ENCODE data around the gene MOSPD3.
A peak's percentile ranks its signal among the peaks of the same experiment; 100 is the strongest.
"Not testable (repeated sequence)": the region's sequence is repeated elsewhere in the genome, so short reads cannot be mapped to it uniquely, and the experiment has no call there.

The MOSPD3 gene

DNA sequence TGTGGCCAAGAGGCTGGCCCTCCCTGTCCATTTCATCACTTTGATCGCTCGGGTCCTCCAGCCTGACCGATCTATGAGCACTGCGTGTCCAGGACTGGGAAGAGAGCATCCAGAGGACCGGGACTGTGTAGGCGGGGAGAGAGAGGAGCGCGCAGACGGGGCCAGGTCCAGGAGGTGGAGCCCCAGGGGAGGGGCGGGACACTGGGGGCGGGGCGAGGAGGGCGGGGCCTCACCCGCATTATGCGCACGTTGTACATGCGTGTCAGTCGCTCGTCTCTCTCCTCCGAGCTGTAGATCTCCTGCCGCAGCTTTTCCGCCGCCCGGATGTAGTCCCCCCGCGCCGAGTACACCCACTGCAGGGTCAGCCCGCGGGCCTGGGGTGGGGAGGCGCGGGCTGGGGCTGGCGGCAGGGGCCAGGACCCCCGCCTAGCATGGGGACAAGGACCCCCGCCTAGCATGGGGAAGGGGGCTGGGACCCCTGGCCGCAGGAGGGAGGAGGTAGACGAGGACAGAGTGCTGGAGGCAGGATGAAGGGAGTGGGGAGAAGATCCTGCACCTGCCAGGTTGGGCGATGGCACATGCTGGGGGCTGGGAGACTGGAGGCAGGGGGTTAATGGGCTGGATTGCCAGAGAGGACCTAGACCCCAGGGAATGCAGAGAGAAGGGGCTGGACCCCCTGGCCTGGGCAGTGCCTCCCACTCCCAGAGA is 14.3 kb downstream of the MOSPD3 start:
- peak; percentile 89 for DNase-seq

DNA sequence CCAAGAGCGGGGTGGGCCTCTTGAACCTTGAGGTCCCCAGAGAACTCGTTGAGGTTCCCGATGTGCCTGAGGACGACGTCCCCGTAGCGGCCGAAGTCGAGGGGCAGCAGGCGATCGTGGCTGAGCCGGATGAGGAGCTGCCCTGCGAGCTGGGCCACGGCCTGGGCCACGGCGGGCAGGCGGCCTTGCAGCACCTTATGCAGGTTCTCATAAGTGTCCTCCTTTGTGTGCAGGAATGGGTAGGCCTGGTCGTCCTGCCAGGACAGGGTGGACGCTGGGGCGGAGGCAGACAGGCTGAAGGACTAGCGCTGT is 14.9 kb downstream of the MOSPD3 start:
- no peak for DNase-seq

DNA sequence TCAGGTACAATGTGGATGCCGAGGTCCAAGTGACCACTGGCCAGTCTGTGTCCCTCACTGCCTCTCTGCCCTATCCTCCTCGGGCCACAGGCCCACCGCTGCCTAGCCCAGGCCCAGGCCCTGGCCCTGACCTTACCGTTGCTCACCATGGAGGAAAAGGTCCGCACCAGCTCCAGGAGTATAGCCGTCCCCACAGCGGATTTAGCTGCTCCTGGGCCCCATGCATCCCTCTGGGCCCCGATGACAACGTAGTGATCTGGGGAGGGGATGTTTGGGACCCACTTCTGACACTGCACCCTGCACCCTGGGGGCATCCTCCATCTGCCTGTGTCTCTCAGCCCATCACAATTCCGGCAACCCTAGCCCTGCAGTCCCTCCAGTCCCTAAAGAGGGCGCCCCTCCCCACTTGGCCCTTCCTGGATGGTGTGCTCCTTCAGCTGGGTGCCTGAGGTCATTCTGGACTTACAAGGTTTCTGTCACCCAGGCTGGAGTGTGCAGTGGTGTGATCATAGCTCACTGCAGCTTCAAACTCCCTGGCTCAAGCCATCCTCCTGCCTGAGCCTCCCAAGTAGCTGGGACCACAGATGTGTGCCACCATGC is 16.9 kb downstream of the MOSPD3 start:
- no peak for DNase-seq

DNA sequence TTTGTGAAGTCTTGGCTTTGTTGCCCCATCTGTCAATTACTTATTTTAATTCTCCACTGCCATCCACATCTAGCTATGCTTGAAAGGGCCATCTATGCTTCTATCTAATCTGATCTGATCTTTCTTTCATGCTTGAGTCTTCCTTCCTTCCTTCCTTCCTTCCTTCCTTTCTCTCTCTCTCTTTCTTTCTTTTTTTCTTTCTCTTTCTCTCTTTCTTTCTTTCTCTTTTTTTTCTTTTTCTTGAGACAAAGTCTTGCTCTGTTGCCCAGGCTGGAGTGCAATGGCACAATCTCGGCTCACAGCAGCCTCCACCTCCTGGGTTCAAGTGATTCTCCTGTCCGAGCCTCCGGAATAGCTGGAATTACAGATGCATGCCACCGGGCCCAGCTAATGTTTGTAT is 17.7 kb downstream of the MOSPD3 start:
- DNase-seq: no peak

DNA sequence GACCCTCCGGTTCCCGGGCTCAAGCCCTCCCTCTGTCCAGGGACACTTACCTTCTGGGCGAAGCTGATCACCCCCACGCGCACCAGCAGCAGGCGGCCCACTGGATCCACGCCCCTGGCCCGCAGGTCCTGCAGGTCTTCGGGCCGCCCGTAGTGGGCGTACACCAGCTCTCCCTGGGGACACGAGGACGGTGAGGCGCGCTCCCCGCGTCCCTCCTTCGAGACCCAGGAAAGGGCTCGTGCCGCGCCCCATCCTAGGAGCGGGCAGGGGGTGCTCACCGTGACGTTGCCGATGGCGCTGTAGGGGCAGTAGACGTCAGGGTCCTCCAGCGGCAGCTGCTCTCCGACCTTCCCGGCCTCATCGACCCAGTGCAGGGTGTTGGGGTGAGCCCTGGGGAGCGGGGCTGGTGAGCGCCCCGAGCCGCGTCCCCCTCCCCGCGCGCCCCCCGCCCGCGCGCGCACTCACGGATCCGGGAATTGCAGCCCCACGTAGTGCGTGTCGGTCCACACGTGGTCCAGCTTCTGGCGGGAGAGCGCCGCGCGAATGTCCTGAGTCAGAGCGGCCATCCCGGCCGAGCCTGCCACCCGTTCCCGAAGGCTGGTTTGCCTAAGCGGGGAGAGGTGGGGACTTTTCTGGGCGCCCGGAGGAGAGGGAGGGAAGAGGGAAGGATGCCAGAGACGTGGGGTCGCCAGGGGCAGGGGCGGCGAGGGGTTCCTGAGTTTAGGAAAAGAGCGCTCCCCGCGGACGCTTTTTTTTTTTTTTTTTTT is 20.8 kb downstream of the MOSPD3 start:
- peak; percentile 53 for DNase-seq

DNA sequence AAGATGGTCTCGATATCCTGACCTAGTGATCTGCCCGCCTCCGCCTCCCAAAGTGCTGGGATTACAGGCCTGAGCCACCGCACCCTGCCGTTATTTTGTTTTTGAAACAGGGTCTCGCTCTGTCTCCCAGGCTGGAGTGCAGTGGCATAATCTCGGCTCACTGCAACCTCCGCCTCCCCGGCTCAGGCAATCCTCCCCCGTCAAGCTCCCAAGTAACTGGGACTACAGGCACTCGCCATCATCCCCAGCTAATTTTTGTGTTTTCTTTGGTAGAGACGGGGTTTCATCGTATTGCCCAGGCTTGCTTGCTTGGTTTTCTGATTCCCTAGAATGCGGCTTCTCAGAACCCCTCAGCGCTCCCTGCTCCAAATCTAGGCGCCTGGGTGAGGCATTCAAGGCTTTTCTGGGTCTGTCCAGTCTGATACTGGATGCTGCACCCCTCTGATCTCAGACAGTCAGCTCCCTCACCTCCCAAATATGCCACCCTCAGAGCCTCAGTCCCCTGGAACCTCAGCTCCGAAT is 27.7 kb downstream of the MOSPD3 start:
- DNase-seq: no peak

DNA sequence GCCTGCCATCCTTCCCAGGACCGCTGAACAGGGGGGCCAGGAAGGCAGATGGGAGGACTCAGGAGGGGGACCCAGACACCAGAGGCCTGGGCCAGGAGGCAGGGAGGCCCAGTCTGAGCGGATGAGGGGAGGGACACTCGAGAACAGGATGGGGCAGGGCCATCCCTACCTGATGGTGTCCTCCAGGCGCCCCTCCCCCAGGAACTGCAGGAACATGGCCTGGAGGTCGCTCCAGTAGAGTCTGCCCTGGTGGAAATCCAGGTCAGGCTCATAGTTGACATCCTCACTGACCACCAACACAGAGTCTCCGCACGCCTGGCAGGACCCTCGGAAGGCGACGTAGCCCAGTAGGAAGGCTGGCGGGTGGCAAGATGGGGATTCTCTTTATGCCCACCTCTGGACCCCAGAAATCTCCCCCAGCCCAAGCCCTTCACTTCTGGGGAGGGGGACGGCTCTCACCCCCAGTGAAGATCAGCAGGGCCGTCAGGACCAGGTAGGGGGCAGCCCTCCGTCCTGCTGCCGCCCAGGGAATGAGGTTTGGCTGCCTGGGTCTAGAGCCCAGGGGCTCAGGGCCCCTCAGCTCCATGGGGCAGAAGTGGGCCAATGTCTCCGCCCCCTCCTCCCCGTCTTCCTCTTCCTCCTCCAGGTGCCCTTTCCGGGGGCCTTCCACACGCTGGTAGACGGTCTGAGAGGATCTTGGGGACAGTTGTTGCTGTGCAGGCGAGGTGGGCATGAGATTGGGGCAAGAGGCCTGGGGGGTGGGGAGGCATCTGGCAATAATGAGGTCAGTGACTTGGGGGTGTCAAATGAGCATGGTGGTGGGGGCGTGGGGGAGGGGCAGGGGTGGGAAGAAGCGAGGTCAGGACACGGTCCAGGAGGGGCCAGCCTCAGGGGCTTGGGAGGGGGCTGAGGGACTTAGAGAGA is 28.4 kb downstream of the MOSPD3 start:
- DNase-seq: no peak

DNA sequence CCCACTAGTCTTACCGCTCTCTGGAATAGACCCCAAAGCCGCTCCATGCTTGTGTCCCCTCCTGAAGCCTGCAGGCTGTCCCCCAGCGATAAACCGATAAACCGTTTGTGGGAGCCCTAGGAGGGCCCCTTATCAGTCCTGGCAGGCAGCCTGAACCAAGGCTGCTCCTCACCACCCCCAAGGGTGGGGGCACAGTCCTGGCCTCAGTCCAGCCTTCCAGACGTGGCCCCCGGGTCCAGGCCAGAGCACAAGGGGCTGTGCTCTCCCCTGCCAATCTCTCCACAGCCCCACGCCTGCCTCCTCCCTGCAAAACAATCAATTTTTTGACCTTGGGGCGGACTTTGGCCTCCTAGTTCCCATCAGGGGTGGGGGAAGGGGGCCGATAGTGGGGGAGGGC is 29.1 kb downstream of the MOSPD3 start, which contains the start of gene TFR2:
TFR2 (minus strand) TSS at position 90 of the 397 bp plus-strand sequence; CDS start at position 47, 43 bp downstream.
- no peak for DNase-seq

DNA sequence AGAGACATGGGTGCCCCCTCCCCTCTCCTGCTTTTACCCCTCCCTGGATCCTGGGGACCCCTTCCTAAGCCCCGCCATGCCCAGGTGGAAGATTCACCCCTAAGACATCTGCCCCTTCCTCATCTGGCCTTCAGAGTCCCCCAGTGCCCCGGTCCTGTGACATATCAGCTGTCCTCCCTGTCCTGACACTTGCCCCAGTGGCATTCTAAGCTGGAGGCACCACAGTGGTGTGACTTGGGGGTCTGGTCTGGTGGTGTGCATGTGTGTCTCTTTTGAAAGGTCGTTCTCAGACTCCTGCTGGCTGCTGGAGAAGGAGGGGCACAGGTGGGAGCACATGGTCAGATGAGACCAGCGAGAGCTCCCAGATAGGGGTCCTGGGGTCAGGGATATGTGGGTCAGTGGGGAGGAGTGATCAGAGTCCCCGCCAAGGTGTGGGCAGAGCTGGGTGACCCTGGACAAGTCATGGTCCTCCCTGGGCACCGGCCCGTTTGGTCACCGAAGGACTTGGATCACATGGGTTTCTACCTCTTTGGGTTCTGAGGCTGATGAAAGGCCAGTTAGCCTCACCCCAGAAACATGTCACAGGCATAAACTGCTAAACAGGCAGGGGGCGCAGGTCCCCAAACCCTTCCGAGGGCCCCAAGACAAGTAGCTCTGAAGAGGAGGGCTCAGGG is 29.7 kb downstream of the MOSPD3 start:
- DNase-seq: no peak

DNA sequence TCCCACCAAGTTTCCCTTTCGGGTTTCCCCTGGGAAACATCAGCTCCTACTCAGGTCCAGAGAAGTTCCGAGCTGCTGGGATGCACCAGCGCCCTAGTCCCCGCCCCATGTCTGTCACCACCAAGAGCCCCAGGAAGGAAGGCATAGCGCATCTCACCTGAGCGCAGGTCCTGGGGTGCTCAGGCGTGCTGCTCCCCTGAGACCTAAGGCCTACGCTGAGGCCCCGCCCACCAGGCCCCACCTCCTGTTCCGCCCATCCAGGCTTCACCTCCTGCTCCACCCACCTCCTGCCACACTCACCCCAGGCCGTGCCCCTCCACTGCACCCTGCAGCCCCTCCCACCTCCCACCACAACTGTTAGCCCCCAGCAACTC is 30.2 kb downstream of the MOSPD3 start:
- no peak for DNase-seq

DNA sequence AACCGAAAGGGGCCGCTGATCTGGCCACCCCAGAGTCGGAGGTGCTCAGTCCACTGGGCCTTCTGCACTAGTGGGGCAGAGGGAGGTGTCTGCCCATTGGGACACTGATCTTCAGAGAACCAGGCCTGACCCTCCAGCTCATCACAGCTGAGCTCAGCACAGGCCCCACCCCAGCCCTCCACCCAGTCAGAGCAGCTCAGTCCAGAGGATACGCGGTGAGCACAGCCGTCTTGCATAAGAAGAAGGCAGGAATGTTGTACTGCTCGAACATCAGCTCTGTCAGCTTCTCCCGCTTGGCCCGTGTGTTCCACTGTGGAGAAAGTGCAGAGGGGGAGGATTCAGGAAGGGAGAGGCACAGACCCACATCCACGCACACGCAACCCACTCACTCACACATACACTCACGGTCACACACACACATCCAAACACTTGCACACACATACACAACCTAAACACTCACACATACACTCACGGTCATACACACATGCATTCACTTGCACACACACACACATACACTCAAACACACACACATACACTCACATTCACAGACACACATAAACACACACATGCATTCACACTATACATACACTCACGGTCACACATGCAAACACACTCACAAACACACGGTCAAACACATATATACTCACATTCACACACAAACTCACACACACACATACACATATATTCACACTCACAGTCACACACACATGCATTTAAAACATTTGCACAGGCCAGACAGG is 37.7 kb downstream of the MOSPD3 start:
- no peak for DNase-seq

DNA sequence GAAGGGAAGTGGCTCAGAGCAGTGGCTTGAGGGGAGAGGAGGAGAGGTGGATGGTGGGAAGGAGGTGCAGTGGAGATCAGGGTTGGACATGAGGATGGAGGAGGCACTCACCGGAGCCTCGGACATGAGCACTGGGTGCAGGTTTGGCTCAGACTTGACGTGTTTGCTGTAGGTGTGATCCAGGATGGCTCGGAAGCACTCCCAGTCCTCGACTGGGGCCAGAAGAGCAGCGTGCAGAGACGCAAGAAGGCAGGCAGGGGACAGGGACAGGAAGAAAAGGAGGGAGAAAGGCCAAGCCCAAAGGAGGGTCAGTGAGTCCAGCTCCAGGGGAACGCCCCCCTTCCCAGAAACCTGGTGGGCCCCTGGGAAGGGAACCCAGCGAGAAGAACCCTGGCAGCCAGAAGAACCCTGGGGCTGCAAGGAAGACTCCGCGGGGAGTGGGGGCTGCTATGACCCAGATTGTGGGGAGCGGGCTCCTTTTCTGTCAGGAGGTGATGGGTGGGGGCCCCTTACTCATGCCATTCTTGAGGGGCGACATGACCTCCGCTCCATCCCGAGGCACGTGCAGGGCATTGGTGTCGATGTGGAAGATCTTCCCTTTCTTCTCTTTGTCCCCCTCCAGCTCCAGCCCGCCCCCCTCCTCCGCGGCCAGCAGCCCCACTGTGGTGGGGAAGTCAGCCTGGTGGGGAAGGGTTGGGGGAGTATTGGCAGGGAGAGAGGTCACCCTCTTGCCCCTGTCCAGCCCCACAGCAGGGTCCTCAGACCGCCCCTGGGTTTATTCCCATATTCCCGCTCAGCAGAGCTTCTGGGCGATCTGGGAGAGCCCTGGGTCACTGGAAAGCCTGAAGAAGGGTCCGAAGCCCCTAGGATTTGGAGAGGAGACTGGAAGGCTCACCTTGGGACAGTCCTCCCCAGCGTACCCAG is 42.8 kb downstream of the MOSPD3 start:
- no peak for DNase-seq

DNA sequence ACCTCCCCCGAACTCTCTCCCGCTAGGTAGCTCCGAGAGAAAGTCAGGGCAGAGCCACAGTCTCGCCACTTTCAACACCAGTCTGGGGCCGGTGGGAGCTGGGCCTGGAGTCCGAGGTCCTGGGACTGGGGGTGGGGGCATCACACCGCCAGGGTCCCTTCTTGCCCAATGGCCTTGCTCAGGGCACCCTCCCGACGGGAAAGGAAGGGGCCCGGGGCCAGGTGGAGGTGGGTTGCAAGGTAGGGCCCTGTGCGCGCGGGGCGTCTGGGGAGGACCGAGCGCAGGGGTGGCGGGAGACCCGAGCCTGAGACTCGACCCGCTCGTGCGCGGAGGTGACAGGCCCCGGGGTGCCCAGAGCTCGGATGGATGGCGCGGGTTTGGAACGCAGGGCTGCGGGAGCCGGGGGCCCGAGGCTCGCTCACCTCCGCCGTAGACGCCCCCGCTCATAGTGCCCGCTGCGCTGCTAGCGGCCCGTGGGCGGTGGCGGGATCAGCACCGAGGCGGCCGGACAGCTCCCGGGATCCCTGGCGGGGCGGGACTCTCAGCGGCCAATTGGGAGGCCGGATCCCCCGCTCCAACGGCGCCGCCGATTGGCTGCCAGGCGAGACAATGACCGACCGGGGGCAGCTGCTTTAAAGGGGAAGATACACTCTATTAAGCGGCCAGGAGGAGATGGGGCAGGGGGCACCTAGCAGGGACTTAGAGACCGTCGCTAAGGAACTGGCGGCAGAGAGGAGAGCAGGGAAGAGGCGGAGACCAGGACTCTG is 43.8 kb downstream of the MOSPD3 start, which contains the start of gene ACTL6B:
ACTL6B (minus strand) TSS at position 541 of the 767 bp plus-strand sequence; CDS start at position 447, 94 bp downstream.
- peak; percentile 9 for DNase-seq

DNA sequence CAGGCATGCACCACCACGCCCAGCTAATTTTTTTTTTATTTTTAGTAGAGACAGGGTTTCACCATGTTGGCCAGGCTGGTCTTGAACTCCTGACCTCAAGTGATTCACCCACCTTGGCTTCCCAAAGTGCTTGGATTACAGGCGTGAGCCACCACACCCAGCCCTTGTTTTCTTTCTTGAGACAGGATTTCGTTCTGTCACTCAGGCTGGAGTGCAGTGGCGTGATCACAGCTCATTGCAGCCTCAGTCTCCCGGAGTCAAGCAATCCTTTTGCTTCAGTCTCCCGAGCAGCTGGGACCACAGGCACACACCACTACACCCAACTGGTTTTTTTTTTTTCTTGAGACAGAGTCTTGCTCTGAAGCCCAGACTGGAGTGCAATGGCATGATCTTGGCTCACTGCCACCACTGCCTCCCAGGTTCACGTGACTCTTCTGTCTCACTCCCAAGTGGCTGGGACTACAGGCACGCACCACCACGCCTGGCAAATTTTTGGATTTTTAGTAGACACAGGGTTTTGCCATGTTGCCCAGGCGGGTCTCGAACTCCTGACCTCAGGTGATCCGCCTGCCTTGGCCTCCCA is 49.9 kb downstream of the MOSPD3 start:
- not testable (repeated sequence) for DNase-seq
